ENCODE measurements around the gene CCDC149. TPM values are rescaled to one million over a fixed set of nuclear protein-coding genes. Genes with fewer than 3 reads are reported as not detected.

CCDC149 gene
- total and polyA plus RNA-seq, 2 of the 13 experiments (the other 11 are each of a cell fraction or from before 2014, with no cell fraction given): 0.44 to 0.95 TPM

DNA sequence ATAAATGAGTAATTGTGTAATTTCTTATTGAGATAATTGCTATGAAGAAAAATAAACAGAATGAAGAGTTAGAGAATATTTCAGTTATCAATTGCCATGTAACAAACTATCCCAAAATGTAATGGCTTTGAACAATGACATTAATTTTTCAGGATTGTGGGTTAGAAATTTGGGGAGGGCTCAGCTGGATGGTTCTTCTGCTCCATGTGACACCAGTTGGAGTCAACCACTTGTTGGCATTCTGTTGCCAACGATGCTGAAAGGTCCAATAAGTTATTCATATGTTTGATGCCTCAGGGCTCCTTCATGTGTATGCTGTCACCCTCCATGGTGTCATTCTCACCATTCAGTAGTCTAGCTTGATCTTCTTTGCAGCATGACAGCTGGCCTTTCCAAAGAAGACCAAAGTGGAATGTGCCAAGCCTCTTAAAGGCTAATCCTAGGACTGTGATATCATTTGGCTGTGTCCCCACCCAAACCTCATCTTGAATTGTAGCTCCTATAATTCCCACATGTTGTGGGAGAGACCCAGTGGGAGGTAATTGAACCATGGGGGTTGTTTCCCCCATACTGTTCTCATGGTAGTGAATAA lies 20.9 kb upstream of the CCDC149 start:
- BruUV-seq (replicated peaks): no TSS peak
- no peak overlapping the region for H3K27ac ChIP-seq (ENCODE audit: extremely low read length, insufficient read depth, low read length)
- H3K4me1 ChIP-seq (ENCODE audit: insufficient read depth, low read length): no peaks in the 10 kb centered on the region
- in situ Hi-C loops (cut with HindIII; ENCODE audit: extremely low pct_ligation_motif_present, low pct_unique_long_range_greater_than_20kb) (no loop called here), intact Hi-C loops (cut with micrococcal nuclease; ENCODE audit: unreplicated experiment) (no loop called here)
- 0% methylated on average over 1 of the region's 1 CpG for whole genome bisulfite sequencing (ENCODE audit: low lambda C conversion rate)
- TF ChIP-seq ZNF331 (CRISPR knock-in tag; IDR thresholded peaks at IDR 0.05) (peak; percentile 99), DNMT1 (CRISPR knock-in tag; IDR thresholded peaks at IDR 0.05) (no peak)
- no peak for ATAC-seq
- no peaks in the 10 kb centered on the region for H3K36me3 ChIP-seq (replicated peaks in 1 of 2; ENCODE audit: control insufficient read depth in 1 of 2, insufficient read depth in 2 of 2, low read length in 2 of 2)
- no peak for DNase-seq (ENCODE audit: low spot score)
- no peak overlapping the region for H2AFZ ChIP-seq (ENCODE audit: low read length)
- ChIA-PET CTCF (ENCODE audit: low intra/inter-chr PET ratio, low total read pairs) (no interaction called here), POLR2A (no interaction called here)
- no peaks in the 10 kb centered on the region for H4K20me1 ChIP-seq (ENCODE audit: insufficient read depth, low read length)
- peaks cover 1 to 6% of the 10 kb centered on the region in 2 experiments; a peak in 2 of 5 replicates for H3K27me3 ChIP-seq (ENCODE audit: control insufficient read depth in 1 of 2, insufficient read depth in 2 of 2, low read length in 2 of 2)
- no peaks in the 10 kb centered on the region for H3K79me2 ChIP-seq (ENCODE audit: insufficient read depth, low read length)
- H3K9ac ChIP-seq (ENCODE audit: insufficient read depth, low read depth, low read length): no peak overlapping the region
- H3K4me2 ChIP-seq (ENCODE audit: low read depth, low read length): no peak overlapping the region
- no peak for FAIRE-seq
- peaks cover 15% of the 10 kb centered on the region; the same call in 1 of the 2 replicates for H3K9me3 ChIP-seq (ENCODE audit: low read length)
- H3K4me3 ChIP-seq (replicated peaks in 1 of 3; ENCODE audit: insufficient read depth in 1 of 3, low read depth in 2 of 3, low read length in 3 of 3): no peak overlapping the region

GRCh38 chr4:24932515-24933225 lies 19.8 kb upstream of the CCDC149 start:
- CTCF ChIA-PET (ENCODE audit: low intra/inter-chr PET ratio, low total read pairs): no interaction called here
- peaks cover 1 to 13% of the 10 kb centered on the region in 2 experiments; a peak in 2 of 5 replicates for H3K27me3 ChIP-seq (ENCODE audit: control insufficient read depth in 1 of 2, insufficient read depth in 2 of 2, low read length in 2 of 2)
- no peak overlapping the region for H3K4me2 ChIP-seq (ENCODE audit: low read depth, low read length)
- no TSS peak for BruUV-seq (replicated peaks)
- 43% methylated on average over 2 of the region's 2 CpGs for WGBS (ENCODE audit: low lambda C conversion rate)
- POLR2A ChIA-PET: no interaction called here
- no peaks in the 10 kb centered on the region for H3K4me1 ChIP-seq (ENCODE audit: insufficient read depth, low read length)
- H3K9ac ChIP-seq (ENCODE audit: insufficient read depth, low read depth, low read length): no peak overlapping the region
- FAIRE-seq: no peak
- H3K4me3 ChIP-seq (replicated peaks in 1 of 3; ENCODE audit: insufficient read depth in 1 of 3, low read depth in 2 of 3, low read length in 3 of 3): no peak overlapping the region
- no peak overlapping the region for H3K27ac ChIP-seq (ENCODE audit: extremely low read length, insufficient read depth, low read length)
- ATAC-seq: no peak
- H3K79me2 ChIP-seq (ENCODE audit: insufficient read depth, low read length): no peaks in the 10 kb centered on the region
- H4K20me1 ChIP-seq (ENCODE audit: insufficient read depth, low read length): no peaks in the 10 kb centered on the region
- intact Hi-C loops (cut with micrococcal nuclease; ENCODE audit: unreplicated experiment): no loop called here
- no peak overlapping the region for H2AFZ ChIP-seq (ENCODE audit: low read length)
- no peaks in the 10 kb centered on the region for H3K36me3 ChIP-seq (replicated peaks in 1 of 2; ENCODE audit: control insufficient read depth in 1 of 2, insufficient read depth in 2 of 2, low read length in 2 of 2)
- in situ Hi-C loops (cut with HindIII; ENCODE audit: extremely low pct_ligation_motif_present, low pct_unique_long_range_greater_than_20kb): no loop called here
- DNase-seq (ENCODE audit: low spot score): no peak
- peaks cover 15% of the 10 kb centered on the region; the same call in 1 of the 2 replicates for H3K9me3 ChIP-seq (ENCODE audit: low read length)
- TF ChIP-seq MTA3 (CRISPR knock-in tag; IDR thresholded peaks at IDR 0.05): no peak
- TF ChIP-seq ZC3H13 (CRISPR knock-in tag; IDR thresholded peaks at IDR 0.05): no peak
- TF ChIP-seq SMARCC2 (IDR thresholded peaks at IDR 0.05): no peak
- TF ChIP-seq CHD2 (IDR thresholded peaks at IDR 0.05; ENCODE audit: low read depth, low read length): no peak
- TF ChIP-seq ZBED4 (CRISPR knock-in tag; IDR thresholded peaks at IDR 0.05; ENCODE audit: borderline replicate concordance): no peak
- no peak for TF ChIP-seq ZNF549 (CRISPR knock-in tag; IDR thresholded peaks at IDR 0.05)
- no peak for TF ChIP-seq MIER3 (CRISPR knock-in tag; IDR thresholded peaks at IDR 0.05; ENCODE audit: borderline replicate concordance)
- TF ChIP-seq, protein P1, sequence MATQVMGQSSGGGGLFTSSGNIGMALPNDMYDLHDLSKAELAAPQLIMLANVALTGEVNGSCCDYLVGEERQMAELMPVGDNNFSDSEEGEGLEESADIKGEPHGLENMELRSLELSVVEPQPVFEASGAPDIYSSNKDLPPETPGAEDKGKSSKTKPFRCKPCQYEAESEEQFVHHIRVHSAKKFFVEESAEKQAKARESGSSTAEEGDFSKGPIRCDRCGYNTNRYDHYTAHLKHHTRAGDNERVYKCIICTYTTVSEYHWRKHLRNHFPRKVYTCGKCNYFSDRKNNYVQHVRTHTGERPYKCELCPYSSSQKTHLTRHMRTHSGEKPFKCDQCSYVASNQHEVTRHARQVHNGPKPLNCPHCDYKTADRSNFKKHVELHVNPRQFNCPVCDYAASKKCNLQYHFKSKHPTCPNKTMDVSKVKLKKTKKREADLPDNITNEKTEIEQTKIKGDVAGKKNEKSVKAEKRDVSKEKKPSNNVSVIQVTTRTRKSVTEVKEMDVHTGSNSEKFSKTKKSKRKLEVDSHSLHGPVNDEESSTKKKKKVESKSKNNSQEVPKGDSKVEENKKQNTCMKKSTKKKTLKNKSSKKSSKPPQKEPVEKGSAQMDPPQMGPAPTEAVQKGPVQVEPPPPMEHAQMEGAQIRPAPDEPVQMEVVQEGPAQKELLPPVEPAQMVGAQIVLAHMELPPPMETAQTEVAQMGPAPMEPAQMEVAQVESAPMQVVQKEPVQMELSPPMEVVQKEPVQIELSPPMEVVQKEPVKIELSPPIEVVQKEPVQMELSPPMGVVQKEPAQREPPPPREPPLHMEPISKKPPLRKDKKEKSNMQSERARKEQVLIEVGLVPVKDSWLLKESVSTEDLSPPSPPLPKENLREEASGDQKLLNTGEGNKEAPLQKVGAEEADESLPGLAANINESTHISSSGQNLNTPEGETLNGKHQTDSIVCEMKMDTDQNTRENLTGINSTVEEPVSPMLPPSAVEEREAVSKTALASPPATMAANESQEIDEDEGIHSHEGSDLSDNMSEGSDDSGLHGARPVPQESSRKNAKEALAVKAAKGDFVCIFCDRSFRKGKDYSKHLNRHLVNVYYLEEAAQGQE (IDR thresholded peaks at IDR 0.05; ENCODE audit: borderline replicate concordance in 1 of 2, low read depth in 1 of 2, low read length in 2 of 2): no peak

Measured in HepG2 (cell line).